GM18511 (cell line): ENCODE data around the gene DNAAF8.

Experiments used
- ATAC-seq: cut with Tn5 transposase; IDR thresholded peaks from one replicate; pipeline ENCODE4 v1.9.1; 2021; ENCODE audit warnings: mild to moderate bottlenecking, moderate library complexity; ENCODE audit not compliant: unreplicated experiment

Gene DNAAF8

GRCh38 chr16:4694642-4695451, 39.5 kb upstream of the DNAAF8 start:
- ATAC-seq: no peak

- no peak for ATAC-seq
Observed at GRCh38 chr16:4695473-4696171, 38.7 kb upstream of the DNAAF8 start.

DNA sequence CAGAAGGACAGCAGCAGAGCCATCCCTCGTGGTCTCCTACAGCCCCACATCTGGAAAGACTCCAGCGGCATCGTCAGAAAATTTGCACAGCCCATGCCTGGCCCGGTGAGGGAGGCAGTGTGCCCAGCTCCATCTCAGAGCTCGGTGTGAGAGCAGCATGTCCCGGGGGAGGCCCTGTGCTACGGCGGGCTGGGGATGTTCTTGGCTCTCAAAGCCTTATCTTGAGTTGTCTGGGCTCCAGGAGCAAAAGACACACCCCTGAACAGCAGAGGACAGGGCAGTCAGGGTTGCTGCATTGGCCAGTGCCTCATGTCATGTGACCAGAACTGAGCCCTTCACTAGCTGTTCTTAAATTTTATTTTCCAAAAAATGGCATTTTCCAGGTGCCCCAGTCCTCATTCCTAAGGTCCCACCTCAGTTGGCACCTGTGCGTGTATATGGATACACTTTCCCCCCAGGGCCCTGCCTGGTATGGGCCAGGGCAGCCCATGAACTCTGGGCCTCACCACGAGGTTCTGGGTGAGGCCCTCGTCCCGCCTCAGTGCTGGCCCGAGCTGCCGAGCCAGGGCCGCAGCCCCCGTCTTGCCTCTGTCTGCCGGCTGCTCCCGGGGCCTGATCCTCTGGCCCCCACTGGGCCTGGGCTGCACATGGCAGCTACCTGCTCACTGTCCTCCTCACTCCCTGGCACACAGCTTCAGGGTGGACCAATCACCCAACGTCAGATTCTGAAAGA, 38.0 kb upstream of the DNAAF8 start:
- ATAC-seq: no peak

- no peak for ATAC-seq
Observed at GRCh38 chr16:4696905-4697847, 37.2 kb upstream of the DNAAF8 start.

DNA sequence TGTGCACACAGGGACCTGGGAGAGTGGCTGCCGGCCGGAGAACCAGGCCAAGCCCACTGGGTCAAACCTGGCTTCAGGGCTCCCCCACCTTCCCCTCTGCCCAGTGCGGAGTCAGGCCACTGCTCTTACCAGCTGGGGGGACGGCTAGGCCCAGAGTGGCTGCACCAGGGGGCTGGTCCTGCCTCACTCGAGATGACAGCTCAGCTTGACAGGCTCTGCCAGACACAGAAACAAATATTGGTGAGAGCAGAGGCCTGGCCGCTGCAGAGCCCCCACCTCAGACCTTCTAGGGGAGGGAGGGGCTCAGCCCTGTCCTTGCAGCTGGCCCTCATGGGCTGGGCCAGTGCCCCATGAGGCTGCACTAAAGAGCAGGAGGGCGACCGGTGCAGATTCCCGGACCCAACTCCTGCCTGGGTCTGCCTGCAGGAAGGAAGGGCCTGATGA, 36.5 kb upstream of the DNAAF8 start:
- ATAC-seq: no peak

- no peak for ATAC-seq
Observed at GRCh38 chr16:4698321-4699045, 35.9 kb upstream of the DNAAF8 start.

DNA sequence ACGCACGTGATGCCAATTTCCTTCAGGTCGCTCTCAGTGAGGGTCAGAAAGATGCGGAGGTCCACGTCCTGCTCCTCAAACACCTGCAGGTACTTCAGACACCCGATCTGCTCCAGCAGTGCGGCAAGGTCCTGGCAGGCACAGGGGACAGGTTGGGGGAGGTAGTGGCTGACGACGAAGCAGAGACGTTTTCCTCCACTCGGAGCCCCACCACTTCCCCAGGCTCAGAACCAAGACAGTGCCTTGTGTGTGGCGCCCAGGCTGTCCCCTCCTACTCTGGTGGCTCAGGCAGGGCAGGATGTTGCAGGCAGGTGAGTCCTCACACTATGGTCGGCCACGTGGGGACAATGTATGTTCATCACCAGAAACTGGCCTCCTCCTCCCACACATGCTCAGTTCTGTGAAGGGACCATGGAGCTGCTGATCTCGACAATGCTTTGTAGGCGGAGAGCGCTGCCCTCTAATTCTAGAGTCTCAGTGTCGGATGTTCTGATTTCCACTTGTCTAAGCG, 35.2 kb upstream of the DNAAF8 start:
- no peak for ATAC-seq

DNA sequence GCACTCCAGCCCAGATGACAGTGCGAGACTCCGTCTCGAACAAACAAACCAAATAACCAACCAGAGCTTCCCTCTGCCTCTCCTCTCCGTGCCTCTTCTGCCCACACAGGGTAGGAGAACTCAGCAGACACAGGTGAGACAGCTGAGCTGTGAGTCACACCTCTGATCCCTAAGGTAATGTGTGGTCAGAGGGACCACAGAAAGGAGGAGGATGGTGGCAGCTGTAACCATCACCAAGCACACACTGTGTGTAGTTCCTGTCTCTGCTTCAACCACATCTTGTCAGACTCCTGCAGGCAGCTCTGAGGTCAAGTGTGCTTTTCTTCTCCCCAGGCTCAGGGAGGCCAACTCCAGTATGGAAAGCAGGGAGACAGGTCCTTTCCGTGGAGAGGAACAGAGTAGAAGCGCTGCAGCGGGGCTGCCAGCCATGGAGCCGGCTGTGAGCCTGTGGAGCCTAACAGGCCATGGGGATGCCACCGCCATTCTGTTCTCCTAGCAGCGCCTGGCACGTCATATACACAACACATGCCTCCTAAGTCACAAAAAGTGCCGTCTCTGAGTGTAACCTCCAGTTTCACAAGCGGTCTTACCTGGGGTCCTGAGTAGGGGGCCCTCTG, 33.8 kb upstream of the DNAAF8 start:
- ATAC-seq: no peak

- no peak for ATAC-seq
Observed at GRCh38 chr16:4700997-4701743, 33.2 kb upstream of the DNAAF8 start.

GRCh38 chr16:4701791-4702465, 32.4 kb upstream of the DNAAF8 start:
- no peak for ATAC-seq

DNA sequence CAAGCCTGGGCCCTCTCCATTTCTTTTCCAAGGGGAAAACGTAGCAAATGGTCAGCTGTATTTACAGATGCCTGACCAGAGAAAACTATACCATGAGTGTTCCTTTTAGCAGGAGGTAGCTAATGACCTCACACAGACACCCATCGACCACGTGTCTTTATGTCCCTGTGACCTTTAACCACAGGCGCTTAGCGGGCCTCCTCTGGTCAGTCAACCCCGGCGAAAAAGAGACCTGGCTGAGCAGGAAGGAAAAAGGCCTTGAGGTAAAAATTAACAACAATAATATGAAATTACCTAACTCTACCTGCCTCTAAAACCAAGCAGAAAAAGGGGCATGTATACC, 31.9 kb upstream of the DNAAF8 start:
- ATAC-seq: no peak

- ATAC-seq: no peak
Observed at GRCh38 chr16:4703906-4704305, 30.4 kb upstream of the DNAAF8 start.

GRCh38 chr16:4704491-4704890, 29.8 kb upstream of the DNAAF8 start:
- ATAC-seq: no peak

GRCh38 chr16:4704913-4705312, 29.4 kb upstream of the DNAAF8 start:
- ATAC-seq: no peak

DNA sequence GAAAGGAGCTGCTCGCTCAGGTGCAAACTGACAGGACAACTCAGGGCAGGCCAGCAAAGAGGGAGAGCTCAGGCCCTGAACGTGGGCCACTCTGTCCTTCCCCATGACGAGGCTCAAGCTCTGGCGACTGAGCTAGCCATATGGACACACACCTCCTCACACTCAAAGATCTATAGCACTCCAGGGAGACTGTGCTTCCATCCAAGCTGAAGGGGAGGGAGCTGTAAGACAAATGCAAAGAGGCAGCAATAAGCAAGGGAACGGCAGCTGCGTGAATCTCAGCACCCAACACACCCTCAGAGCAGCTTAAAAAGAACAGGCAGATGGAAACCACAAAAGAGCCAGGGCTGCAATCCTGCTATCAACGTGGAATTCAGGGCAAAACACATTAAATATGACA, 27.5 kb upstream of the DNAAF8 start:
- ATAC-seq: no peak

DNA sequence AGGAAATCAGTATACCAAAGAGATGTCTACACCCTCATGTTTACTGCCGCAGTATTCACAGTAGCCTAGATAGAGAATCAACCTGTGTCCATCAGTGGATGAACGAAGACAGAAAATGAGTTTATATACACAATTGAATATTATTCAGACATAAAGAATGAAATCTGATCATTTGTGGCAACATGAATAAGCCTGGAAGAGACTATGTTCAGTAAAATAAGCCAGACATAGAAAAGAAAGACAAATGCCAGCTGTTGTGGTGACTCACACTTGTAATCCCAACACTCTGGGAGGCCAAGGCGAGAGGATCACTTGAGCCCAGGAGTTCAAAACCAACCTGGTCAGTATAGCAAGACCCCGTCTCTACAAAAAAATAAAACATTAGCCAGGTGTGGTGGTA, 24.9 kb upstream of the DNAAF8 start:
- ATAC-seq: no peak

GRCh38 chr16:4713663-4714501, 20.5 kb upstream of the DNAAF8 start:
- ATAC-seq: no peak
